CD4-positive, alpha-beta T cell treated with Interleukin-15 for 4 hours (primary cell): ENCODE results near the gene ZNF608.

Source experiments
- DNase-seq: peaks from one replicate; pipeline ENCODE4 v3.0.0-alpha.2; 2020; ENCODE audit warnings: low spot score

The ZNF608 gene

GRCh38 chr5:124738681-124739633 lies 7.5 kb downstream of the ZNF608 start:
- DNase-seq, result no peak

- no peak for DNase-seq
Observed at GRCh38 chr5:124737651-124738050, 8.8 kb downstream of the ZNF608 start.

- no peak for DNase-seq
Observed at GRCh38 chr5:124736805-124737188, 9.6 kb downstream of the ZNF608 start.

GRCh38 chr5:124736082-124736804 lies 10.2 kb downstream of the ZNF608 start:
- DNase-seq, result no peak

GRCh38 chr5:124735169-124735858 lies 11.1 kb downstream of the ZNF608 start:
- DNase-seq, result no peak

- no peak for DNase-seq
Observed at GRCh38 chr5:124734574-124735168, 11.8 kb downstream of the ZNF608 start.

- no peak for DNase-seq
Observed at GRCh38 chr5:124733329-124733650, 13.1 kb downstream of the ZNF608 start.

- DNase-seq, result no peak
Observed at GRCh38 chr5:124732428-124733328, 13.8 kb downstream of the ZNF608 start.

- DNase-seq, result no peak
Observed at GRCh38 chr5:124730381-124730780, 16.1 kb downstream of the ZNF608 start.

GRCh38 chr5:124729720-124730359 lies 16.6 kb downstream of the ZNF608 start:
- DNase-seq, result no peak

GRCh38 chr5:124728968-124729332 lies 17.5 kb downstream of the ZNF608 start:
- no peak for DNase-seq

GRCh38 chr5:124728331-124728967 lies 18.0 kb downstream of the ZNF608 start:
- no peak for DNase-seq

GRCh38 chr5:124726631-124727362 lies 19.6 kb downstream of the ZNF608 start:
- DNase-seq, result no peak

GRCh38 chr5:124725622-124726258 lies 20.7 kb downstream of the ZNF608 start:
- DNase-seq, result no peak

- no peak for DNase-seq
Observed at GRCh38 chr5:124725040-124725434, 21.4 kb downstream of the ZNF608 start.

GRCh38 chr5:124724357-124725039 lies 21.9 kb downstream of the ZNF608 start:
- no peak for DNase-seq

- DNase-seq, result no peak
Observed at GRCh38 chr5:124721229-124721735, 25.2 kb downstream of the ZNF608 start.

GRCh38 chr5:124720593-124720992 lies 25.8 kb downstream of the ZNF608 start:
- DNase-seq, result no peak
